WI38 (cell line): ENCODE measurements around the gene DPAGT1.
A peak's percentile ranks its signal among the peaks of the same experiment; 100 is the strongest.
"Not testable (repeated sequence)": the region's sequence is repeated elsewhere in the genome, so short reads cannot be mapped to it uniquely, and the experiment has no call there.

ENCODE experiments used
- H3K4me3 ChIP-seq: 2 replicates; pipeline ENCODE4 v1.5.1; 2011; ENCODE audit warnings: low read depth, mild to moderate bottlenecking, control low read depth, low read length
- CTCF ChIP-seq: IDR thresholded peaks from 2 replicates; pipeline ENCODE4 v1.5.1; 2012; ENCODE audit warnings: low read depth, mild to moderate bottlenecking, control low read depth, low read length

Gene DPAGT1

GRCh38 chr11:119144825-119145486, 43.3 kb upstream of the DPAGT1 start:
- H3K4me3 ChIP-seq = no peak overlapping the region
- peak; percentile 70 for TF ChIP-seq CTCF

- not testable (repeated sequence) for H3K4me3 ChIP-seq
Measured at GRCh38 chr11:119139276-119139675, 37.6 kb upstream of the DPAGT1 start.

- H3K4me3 ChIP-seq = no peak overlapping the region
- peak; percentile 45; the same call in 1 of the 2 replicates for TF ChIP-seq CTCF
Measured at GRCh38 chr11:119134389-119134978, 32.8 kb upstream of the DPAGT1 start.

GRCh38 chr11:119130662-119131061, 29.0 kb upstream of the DPAGT1 start:
- H3K4me3 ChIP-seq = no peak overlapping the region
- no peak for TF ChIP-seq CTCF

- no peak for TF ChIP-seq CTCF
- no peak overlapping the region for H3K4me3 ChIP-seq
Measured at GRCh38 chr11:119126675-119127268, 25.1 kb upstream of the DPAGT1 start.

GRCh38 chr11:119125821-119126220, 24.2 kb upstream of the DPAGT1 start:
- TF ChIP-seq CTCF = no peak
- H3K4me3 ChIP-seq = no peak overlapping the region

- TF ChIP-seq CTCF = no peak
- H3K4me3 ChIP-seq = peak overlapping the region; percentile 77
Measured at GRCh38 chr11:119121811-119122124, 20.1 kb upstream of the DPAGT1 start.
